Hepatocyte (in vitro differentiated cells): ENCODE results near the gene CD79B. TPM values are rescaled to one million over a fixed set of nuclear protein-coding genes. Genes with fewer than 3 reads are reported as not detected.

ENCODE experiments used
- DNase-seq: peaks from one replicate; pipeline ENCODE4 v3.0.0-alpha.2; 2016; ENCODE audit warnings: low spot score
- H2AFZ ChIP-seq: fragments of 200-600 bp; sonication (generic); 2 replicates; pipeline ENCODE4 v1.6.0; 2016; ENCODE audit warnings: antibody characterized with exemption, mild to moderate bottlenecking
- H3K27ac ChIP-seq: fragments of 200-600 bp; sonication (generic); 2 replicates; pipeline ENCODE4 v1.5.1; 2016; ENCODE audit warnings: mild to moderate bottlenecking
- H3K27me3 ChIP-seq: fragments of 200-600 bp; sonication (generic); 2 replicates; pipeline ENCODE4 v1.6.1; 2016
- H3K36me3 ChIP-seq: fragments of 200-600 bp; sonication (generic); replicated peaks from 2 replicates; pipeline ENCODE4 v1.5.1; 2016; ENCODE audit warnings: low read depth; ENCODE audit not compliant: insufficient read depth
- H3K4me1 ChIP-seq: fragments of 200-600 bp; sonication (generic); 2 replicates; pipeline ENCODE4 v1.5.1; 2016; ENCODE audit warnings: mild to moderate bottlenecking, moderate library complexity; ENCODE audit not compliant: insufficient read depth
- H3K4me2 ChIP-seq: fragments of 200-600 bp; sonication (generic); 2 replicates; pipeline ENCODE4 v1.6.0; 2016
- H3K4me3 ChIP-seq: fragments of 200-600 bp; sonication (generic); 2 replicates; pipeline ENCODE4 v1.5.1; 2016; ENCODE audit warnings: mild to moderate bottlenecking
- H3K79me2 ChIP-seq: fragments of 200-600 bp; sonication (generic); 2 replicates; pipeline ENCODE4 v1.6.0; 2017; ENCODE audit warnings: mild to moderate bottlenecking
- H3K9me2 ChIP-seq: fragments of 200-600 bp; sonication (generic); replicated peaks from 2 replicates; pipeline ENCODE4 v1.6.0; 2017; ENCODE audit warnings: mild to moderate bottlenecking; ENCODE audit not compliant: insufficient read depth
- H3K9me3 ChIP-seq: fragments of 200-600 bp; sonication (generic); 2 replicates; pipeline ENCODE4 v1.5.1; 2016; ENCODE audit warnings: low read depth, mild to moderate bottlenecking
- H4K20me1 ChIP-seq: fragments of 200-600 bp; sonication (generic); 2 replicates; pipeline ENCODE4 v1.6.0; 2016; ENCODE audit warnings: mild to moderate bottlenecking; ENCODE audit not compliant: insufficient read depth, poor library complexity, severe bottlenecking
- CTCF ChIP-seq: fragments of 200-600 bp; sonication (generic); IDR thresholded peaks from 2 replicates; pipeline ENCODE4 v1.5.1; 2016; ENCODE audit warnings: antibody characterized with exemption, mild to moderate bottlenecking; ENCODE audit not compliant: poor library complexity
- EZH2 ChIP-seq: fragments of 200-600 bp; sonication (generic); IDR thresholded peaks from 2 replicates; pipeline ENCODE4 v1.6.1; 2016; ENCODE audit warnings: antibody characterized with exemption, mild to moderate bottlenecking, borderline replicate concordance
- EZH2phosphoT487 ChIP-seq: fragments of 200-600 bp; sonication (generic); IDR thresholded peaks from one replicate; pipeline ENCODE4 v1.6.1; 2018; ENCODE audit warnings: antibody characterized with exemption, mild to moderate bottlenecking, low read depth, moderate library complexity; ENCODE audit not compliant: unreplicated experiment, severe bottlenecking
- WGBS: methylation state at CpG from one replicate; pipeline ENCODE4 v1.1.6; 2016; ENCODE audit warnings: low lambda C conversion rate; ENCODE audit errors: missing lambda C conversion rate; 5-methylcytosine and 5-hydroxymethylcytosine counted together
- polyA plus RNA-seq: library from polyadenylated mRNA; unstranded; fragments of >200 nt; fragmentation: Nextera tagmentation; extraction: Ambion mirVana; gene quantifications from 2 replicates; pipeline ENCODE4 v1.2.1, GENCODE V29; 2016
- total RNA-seq: library from RNA; depleted of rRNA; stranded (reverse); fragments of >200 nt; gene quantifications from 2 replicates; pipeline ENCODE4 v1.2.3, GENCODE V29; 2014

Gene CD79B
- total RNA-seq (0.57 TPM in 1 of 2 replicates, not detected in the other), polyA plus RNA-seq (1.2 TPM in 2 replicates)

GRCh38 chr17:63931981-63932561 is at the start of gene CD79B:
CD79B (minus strand) TSS chr17:63932331; CDS start chr17:63932261, 70 bp downstream.
- H3K27me3 ChIP-seq = no peaks in the 10 kb centered on the region
- no peak for DNase-seq
- no peaks in the 10 kb centered on the region for H3K9me3 ChIP-seq
- H3K36me3 ChIP-seq = no peaks in the 10 kb centered on the region
- TF ChIP-seq EZH2 = no peak
- TF ChIP-seq EZH2phosphoT487 = no peak
- no peak for TF ChIP-seq CTCF
- no peaks in the 10 kb centered on the region for H3K4me1 ChIP-seq
- no peak within 1 kb of the TSS for H3K4me2 ChIP-seq
- no peak within 1 kb of the TSS for H3K4me3 ChIP-seq
- H4K20me1 ChIP-seq = no peaks in the 10 kb centered on the region
- no peak within 1 kb of the TSS for H3K27ac ChIP-seq
- H2AFZ ChIP-seq = no peak within 1 kb of the TSS
- no peaks in the 10 kb centered on the region for H3K9me2 ChIP-seq
- H3K79me2 ChIP-seq = no peaks in the 10 kb centered on the region
- 86% methylated on average over 15 of the region's 19 CpGs for WGBS

- Histone ChIP-seq H2AFZ (no peak overlapping the region), H3K9me3 (no peaks in the 10 kb centered on the region), H3K9me2 (no peaks in the 10 kb centered on the region), H4K20me1 (no peaks in the 10 kb centered on the region), H3K27ac (no peak overlapping the region), H3K4me3 (no peak overlapping the region), H3K4me2 (no peak overlapping the region), H3K4me1 (no peaks in the 10 kb centered on the region), H3K36me3 (no peaks in the 10 kb centered on the region), H3K79me2 (no peaks in the 10 kb centered on the region), H3K27me3 (peaks cover 9% of the 10 kb centered on the region)
- 81% methylated on average over 13 of the region's 13 CpGs for WGBS
- no peak for DNase-seq
- TF ChIP-seq EZH2 (no peak), CTCF (no peak), EZH2phosphoT487 (no peak)
Measured at GRCh38 chr17:63978272-63979200, 46.4 kb upstream of the CD79B start.

- Histone ChIP-seq H3K9me3 (no peaks in the 10 kb centered on the region), H3K9me2 (no peaks in the 10 kb centered on the region), H3K79me2 (no peaks in the 10 kb centered on the region), H3K36me3 (no peaks in the 10 kb centered on the region), H3K4me2 (no peak overlapping the region), H3K4me3 (no peak overlapping the region), H3K27ac (no peak overlapping the region), H2AFZ (no peak overlapping the region), H3K27me3 (peaks cover 9% of the 10 kb centered on the region), H4K20me1 (no peaks in the 10 kb centered on the region), H3K4me1 (no peaks in the 10 kb centered on the region)
- DNase-seq = no peak
- 85% methylated on average over 3 of the region's 3 CpGs for WGBS
- TF ChIP-seq CTCF = no peak
Measured at GRCh38 chr17:63976702-63977101, 44.6 kb upstream of the CD79B start.
